Stimulated activated CD8-positive, alpha-beta memory T cell treated with anti-CD3 and anti-CD28 coated beads, Interleukin-15, amount 100 ng/mL, for 24 hours (primary cell): ENCODE measurements around the gene KRT3.
"Not testable (repeated sequence)": the region's sequence is repeated elsewhere in the genome, so short reads cannot be mapped to it uniquely, and the experiment has no call there.

ENCODE experiments used
- DNase-seq: peaks from one replicate; pipeline ENCODE4 v3.0.0-alpha.2; 2020; ENCODE audit warnings: low read depth

The KRT3 gene

GRCh38 chr12:52781399-52782082 is 14.4 kb downstream of the KRT3 start:
- DNase-seq: no peak

DNA sequence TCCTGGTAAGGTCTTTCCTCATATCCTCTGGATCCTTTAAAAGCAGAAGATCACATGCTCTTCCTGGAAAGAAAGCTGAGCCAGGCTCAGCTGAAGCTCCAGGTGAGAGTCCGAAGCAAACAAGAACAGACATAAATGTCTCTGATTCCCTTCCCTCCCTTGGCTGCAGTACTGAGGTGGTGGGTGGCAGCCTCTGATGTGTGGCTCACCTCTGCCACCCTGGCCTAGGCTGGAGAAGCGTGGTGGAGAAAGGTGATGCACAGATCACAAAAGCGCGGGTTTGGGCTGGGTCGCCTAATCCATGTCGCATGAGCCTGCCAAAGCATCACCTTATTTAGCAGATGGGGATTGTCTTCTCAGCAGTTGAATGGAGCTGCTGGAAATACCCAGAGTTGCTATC is 16.0 kb downstream of the KRT3 start:
- no peak for DNase-seq

GRCh38 chr12:52778833-52779232 is 17.1 kb downstream of the KRT3 start:
- no peak for DNase-seq

GRCh38 chr12:52777566-52777965 is 18.4 kb downstream of the KRT3 start:
- DNase-seq: no peak

- no peak for DNase-seq
These were observed 19.0 kb downstream of the KRT3 start, which contains the start of gene KRT76 for GRCh38 chr12:52776913-52777395. KRT76 (minus strand) TSS chr12:52777345; CDS start chr12:52777291, 54 bp downstream.

DNA sequence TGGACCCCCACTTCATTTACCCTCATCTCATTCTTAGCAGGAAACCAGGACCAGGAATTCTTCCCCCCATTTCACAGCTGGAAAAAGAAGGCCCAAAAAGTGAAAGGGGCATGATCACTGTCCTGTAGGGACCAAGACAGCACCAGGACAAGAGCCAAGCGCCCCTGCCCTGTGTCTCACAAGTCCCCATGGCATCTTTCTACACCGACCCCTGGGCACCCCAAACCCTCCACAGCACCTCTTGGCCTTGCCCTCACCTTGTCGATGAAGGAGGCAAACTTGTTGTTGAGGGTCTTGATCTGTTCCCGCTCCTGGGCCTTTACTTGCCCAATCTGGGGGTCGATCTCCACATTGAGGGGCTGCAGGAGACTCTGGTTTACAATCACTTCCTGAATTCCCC is 19.5 kb downstream of the KRT3 start:
- no peak for DNase-seq

GRCh38 chr12:52774629-52775250 is 21.2 kb downstream of the KRT3 start:
- DNase-seq: no peak

DNA sequence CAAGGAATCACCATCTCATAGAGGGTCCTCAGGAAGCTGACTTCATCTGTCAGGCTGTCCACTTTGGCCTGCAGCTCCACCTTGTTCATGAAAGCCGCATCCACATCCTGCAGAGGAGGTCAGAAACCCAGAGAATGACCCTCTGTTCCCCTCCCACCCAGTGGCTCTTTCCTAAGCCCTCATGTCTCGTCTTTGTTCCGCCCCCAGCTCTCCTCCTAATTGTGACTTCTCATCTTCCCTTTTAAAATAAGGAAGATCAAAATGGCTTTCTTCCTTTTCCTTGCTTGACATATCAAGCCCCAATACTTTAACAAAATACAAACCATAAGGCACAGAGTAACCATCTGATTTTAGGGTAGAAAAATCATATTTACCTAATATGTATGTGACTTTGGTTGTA is 23.1 kb downstream of the KRT3 start:
- DNase-seq: no peak

DNA sequence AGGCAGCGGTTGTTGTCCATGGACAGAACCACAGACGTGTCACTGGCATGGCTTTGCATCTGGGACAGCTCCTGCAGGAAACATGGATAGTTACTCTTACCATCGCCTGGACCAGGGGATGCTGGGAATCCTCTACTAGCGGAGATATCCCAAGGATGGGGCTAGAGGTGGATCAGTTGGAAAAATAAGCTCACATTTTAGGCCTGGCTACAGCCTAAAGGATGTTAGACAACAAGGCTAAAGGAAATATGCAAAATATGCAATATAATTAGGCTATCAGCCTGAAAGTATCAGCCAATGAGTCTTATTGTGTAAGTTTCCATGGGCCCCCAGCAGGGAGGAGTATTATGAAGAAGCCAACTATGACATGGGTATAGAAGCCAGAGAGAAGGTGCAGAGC is 23.7 kb downstream of the KRT3 start:
- no peak for DNase-seq

DNA sequence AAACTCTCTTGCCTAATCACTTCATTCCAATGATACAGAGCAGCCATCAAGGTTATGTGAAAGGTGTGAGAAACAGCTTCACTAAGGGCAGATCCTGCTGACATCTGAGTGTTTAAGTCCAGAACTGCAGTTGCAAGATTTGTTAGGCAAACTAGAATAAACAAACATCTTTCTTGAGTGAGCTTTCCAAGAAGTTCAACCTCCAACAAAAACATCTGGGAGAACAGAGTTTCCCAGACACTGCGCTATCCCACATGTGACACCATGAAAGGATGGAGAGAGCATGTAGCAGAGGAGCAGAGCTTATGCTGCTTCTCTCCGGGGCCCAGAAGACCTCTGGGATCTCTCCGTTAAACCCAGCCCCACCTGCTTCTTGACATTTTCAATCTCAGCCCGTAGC is 24.4 kb downstream of the KRT3 start:
- DNase-seq: no peak

- DNase-seq: no peak
These were observed 24.8 kb downstream of the KRT3 start for GRCh38 chr12:52771088-52771487.

GRCh38 chr12:52769946-52770345 is 26.0 kb downstream of the KRT3 start:
- DNase-seq: no peak

DNA sequence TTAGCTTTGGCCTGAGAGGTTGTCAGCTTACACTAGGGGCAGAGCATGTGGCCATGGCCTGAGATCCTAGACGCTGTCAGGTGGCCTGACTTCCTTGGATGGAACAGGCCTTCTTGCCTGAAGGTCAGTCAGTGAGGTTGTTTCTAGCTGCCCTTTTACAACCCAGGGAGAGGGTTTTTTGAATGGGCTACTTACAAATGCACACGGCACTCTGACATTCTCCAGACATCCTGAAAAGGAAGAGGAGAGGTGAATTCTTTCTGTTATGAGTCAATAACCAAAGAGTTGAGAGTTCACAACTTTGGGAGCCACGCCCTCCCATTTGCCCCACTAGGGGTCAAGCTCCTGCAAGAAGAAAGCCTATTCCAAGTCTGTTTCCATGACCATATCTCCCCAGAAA is 26.6 kb downstream of the KRT3 start:
- no peak for DNase-seq

GRCh38 chr12:52768479-52769200 is 27.3 kb downstream of the KRT3 start:
- no peak for DNase-seq

GRCh38 chr12:52767427-52767826 is 28.5 kb downstream of the KRT3 start:
- DNase-seq: no peak

GRCh38 chr12:52767020-52767379 is 28.9 kb downstream of the KRT3 start:
- DNase-seq: no peak

DNA sequence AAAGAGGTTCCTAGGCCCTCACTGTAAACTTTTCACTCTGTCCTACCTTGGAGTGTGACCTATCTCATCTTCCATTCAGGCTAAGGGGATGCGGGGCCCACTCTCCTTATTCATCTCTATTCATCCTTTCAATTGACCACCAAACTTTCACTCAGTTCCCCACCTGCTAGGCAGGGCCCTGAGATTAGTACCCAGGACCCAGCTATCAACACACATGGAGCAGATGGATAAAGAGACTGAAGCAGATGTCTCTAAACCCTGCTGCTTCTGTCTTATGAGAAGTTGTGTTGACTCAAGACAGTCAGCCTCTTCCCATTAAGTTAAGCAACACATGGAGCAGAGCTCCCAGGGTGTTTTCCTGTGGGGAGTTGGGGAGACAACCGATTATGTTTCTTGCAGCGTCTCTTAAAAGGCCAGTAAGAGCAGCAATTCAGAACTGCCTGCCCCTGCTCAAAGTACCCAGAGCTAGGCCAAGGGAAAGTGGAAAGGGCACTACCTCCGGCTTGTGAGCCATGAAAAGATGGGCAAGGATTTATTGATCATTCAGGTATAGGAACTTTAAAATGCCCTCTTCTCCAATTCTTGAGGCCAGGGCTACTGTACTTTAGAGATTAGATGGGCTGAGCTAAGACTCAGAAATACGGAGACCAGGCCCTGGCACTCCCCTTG is 29.4 kb downstream of the KRT3 start:
- DNase-seq: no peak

GRCh38 chr12:52765702-52766101 is 30.2 kb downstream of the KRT3 start:
- no peak for DNase-seq

DNA sequence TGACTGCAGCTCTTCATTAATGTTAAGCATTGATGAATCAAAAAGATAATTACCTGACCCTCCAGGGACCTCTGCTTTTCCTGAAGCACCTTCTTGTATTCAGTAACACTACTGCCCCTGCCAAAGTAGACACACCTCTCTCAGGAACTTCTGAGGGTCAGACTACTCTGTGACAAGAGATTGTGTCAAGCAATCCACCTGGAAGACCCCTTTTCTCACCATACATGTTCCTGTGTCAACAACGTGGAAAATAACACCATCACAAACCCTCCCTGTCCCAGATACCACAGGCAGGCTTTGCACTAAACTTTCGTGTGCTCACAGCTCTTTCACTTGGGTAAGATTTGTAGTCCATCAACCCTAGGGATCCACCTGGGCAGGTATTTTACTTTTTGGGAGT is 31.9 kb downstream of the KRT3 start:
- DNase-seq: no peak

- no peak for DNase-seq
These were observed 32.8 kb downstream of the KRT3 start for GRCh38 chr12:52763036-52763659.

DNA sequence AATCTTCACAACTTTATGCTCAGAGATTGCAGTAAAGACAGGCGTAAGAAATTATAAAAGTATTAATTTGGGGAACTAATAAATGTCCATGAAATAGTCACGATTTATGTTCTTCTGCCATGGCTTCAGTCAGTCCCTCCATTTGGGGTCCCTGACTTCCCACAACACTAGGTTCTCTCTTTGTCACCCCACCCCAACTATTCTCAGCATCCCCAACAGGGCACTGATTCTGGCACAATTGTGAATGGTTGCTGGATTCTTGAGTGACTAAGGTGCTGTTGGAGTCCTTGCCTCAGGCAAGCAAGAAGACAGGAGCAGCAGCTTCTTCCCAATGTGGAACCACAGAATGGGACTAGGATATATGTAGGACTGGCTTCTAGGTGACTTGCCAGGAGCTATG is 34.1 kb downstream of the KRT3 start:
- no peak for DNase-seq

DNA sequence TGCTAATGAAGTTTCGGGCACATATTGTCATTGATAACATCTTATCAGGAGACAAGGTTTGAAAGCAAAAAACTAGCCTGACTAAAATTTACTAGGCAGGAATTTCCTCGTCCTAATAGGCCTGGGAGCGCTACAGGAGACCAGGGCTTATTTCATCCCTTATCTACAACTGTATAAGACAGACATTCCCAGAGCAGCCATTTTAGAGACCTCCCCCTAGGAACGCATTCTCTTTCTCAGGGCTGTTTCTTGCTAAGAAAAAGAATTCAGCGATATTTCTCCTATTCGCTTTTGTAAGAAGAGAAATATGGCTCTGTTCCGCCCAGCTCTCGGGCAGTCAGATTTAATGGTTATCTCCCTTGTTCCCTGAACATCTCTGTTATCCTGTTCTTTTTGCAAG is 34.7 kb downstream of the KRT3 start:
- not testable (repeated sequence) for DNase-seq
